NCI-H82 treated with DMSO at 0.1 percent for 48 hours (cell line): ENCODE data around the gene CCDC106.

Source experiments
- DNase-seq: peaks from one replicate; lab custom pipeline; 2025; ENCODE audit not compliant: unreplicated experiment; lab: John Stamatoyannopoulos, UW

CCDC106 gene

GRCh38 chr19:55667006-55667381 is 19.0 kb downstream of the CCDC106 start:
- DNase-seq: no peak

GRCh38 chr19:55667511-55667910 is 19.5 kb downstream of the CCDC106 start:
- no peak for DNase-seq

GRCh38 chr19:55667958-55668357 is 19.9 kb downstream of the CCDC106 start:
- DNase-seq: no peak

GRCh38 chr19:55668603-55669348 is 20.8 kb downstream of the CCDC106 start:
- no peak for DNase-seq

- no peak for DNase-seq
These were observed 21.6 kb downstream of the CCDC106 start for GRCh38 chr19:55669418-55670279.

- DNase-seq: no peak
These were observed 22.5 kb downstream of the CCDC106 start for GRCh38 chr19:55670280-55671053.

- no peak for DNase-seq
These were observed 23.0 kb downstream of the CCDC106 start for GRCh38 chr19:55671054-55671378.

GRCh38 chr19:55672418-55672817 is 24.4 kb downstream of the CCDC106 start:
- DNase-seq: no peak

GRCh38 chr19:55673465-55673864 is 25.5 kb downstream of the CCDC106 start:
- no peak for DNase-seq

- DNase-seq: no peak
These were observed 25.9 kb downstream of the CCDC106 start for GRCh38 chr19:55673889-55674288.

- DNase-seq: no peak
These were observed 26.4 kb downstream of the CCDC106 start for GRCh38 chr19:55674459-55674840.

GRCh38 chr19:55674841-55675660 is 27.0 kb downstream of the CCDC106 start, which contains the start of gene EPN1:
Gene EPN1, plus strand, starts transcription at chr19:55675226. Its CDS starts 3,402 bp downstream, at chr19:55678628.
- peak; percentile 83 for DNase-seq

GRCh38 chr19:55675661-55676354 is 27.8 kb downstream of the CCDC106 start:
- DNase-seq: no peak

GRCh38 chr19:55676383-55676782 is 28.4 kb downstream of the CCDC106 start:
- no peak for DNase-seq

GRCh38 chr19:55676889-55677505 is 29.0 kb downstream of the CCDC106 start:
- DNase-seq: no peak

GRCh38 chr19:55677572-55678028 is 29.6 kb downstream of the CCDC106 start:
- no peak for DNase-seq

GRCh38 chr19:55678121-55678671 is 30.2 kb downstream of the CCDC106 start:
- no peak for DNase-seq

- DNase-seq: no peak
These were observed 31.6 kb downstream of the CCDC106 start for GRCh38 chr19:55679343-55680257.
